Peyer's patch (tissue), 4 donors: ENCODE measurements around the gene MTUS2.

Source experiments
- CTCF ChIP-seq, 6 experiments: fragments of 450-650 bp in 4 of 6; fragments of 200-600 bp in 2 of 6; sonication (generic) in 1 of 6; IDR thresholded peaks; one replicate each; pipeline ENCODE4 v1.5.1; 2017 to 2019; ENCODE audit warnings: antibody characterized with exemption in 6 of 6, mild to moderate bottlenecking in 3 of 6, moderate library complexity in 1 of 6
- POLR2A ChIP-seq, 2 donors: fragments of 450-650 bp; IDR thresholded peaks; one replicate each; pipeline ENCODE4 v1.5.1; 2017; ENCODE audit warnings: antibody characterized with exemption in 2 of 2, mild to moderate bottlenecking in 2 of 2, moderate library complexity in 2 of 2

GRCh38 chr13:29224206-29224605, 404.1 kb downstream of the MTUS2 start:
- TF ChIP-seq POLR2A (IDR thresholded peaks at IDR 0.05), result no peak
- no peak for TF ChIP-seq CTCF (IDR thresholded peaks at IDR 0.05)
